HG03039 (cell line): ENCODE results near the gene ST3GAL4.

Experiments used
- ATAC-seq: cut with Tn5 transposase; IDR thresholded peaks from one replicate; pipeline ENCODE4 v1.9.1; 2021; ENCODE audit warnings: mild to moderate bottlenecking, moderate library complexity; ENCODE audit not compliant: unreplicated experiment

Gene ST3GAL4

DNA sequence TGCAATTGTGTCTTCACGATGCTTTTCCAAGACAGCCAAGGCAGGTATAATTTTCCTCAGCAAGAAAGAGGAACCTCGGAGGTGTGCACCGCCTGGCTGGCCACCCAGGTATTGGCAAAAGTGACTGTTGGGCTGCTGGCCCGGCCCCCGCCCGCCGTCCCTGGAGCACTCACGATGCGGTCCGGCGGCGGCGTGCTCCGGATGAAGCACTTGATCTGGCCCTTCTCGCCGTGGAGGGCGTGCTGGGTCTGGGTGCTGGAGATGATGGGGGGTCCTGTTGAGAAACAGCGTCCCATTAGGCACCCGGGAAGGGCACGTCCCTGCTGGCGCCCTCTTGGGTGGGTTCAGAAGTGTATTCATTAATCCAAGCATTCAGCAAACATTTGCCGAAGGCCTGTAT, 84.8 kb downstream of the ST3GAL4 start:
- no peak for ATAC-seq

DNA sequence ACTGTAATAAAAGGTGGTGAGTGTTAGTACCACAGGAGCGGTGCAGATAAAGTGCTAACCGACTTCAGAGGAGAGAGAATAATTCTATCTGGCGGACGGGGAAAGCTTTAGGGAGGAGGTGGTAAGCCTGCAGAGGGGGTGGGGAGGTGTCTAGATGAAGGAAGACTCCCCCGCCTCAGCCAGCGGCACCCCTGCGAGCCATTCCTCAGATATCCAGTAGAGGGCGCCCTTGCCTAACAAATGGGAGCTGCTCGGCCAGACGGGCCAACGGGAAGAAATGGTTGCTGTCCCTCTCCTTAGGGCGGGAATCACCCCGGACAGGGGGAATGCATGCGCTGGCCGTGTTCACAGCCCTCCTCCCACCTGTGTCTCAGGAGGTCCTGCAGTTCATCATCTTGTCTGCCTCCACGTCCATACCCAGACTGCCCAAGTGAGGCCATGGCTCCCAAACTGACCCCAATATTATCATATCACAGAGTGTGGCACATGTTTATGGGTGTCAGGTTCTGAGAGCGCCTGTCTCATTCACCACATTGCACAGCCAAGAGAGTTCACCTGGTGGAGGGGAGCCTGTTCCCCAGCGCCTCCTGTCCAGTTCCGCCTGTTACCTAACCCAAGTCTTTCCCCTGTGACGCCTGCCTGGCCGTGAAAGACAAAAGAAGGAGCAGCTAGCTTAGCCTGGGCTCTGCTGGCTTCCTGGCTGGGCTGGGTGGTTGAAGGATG, 85.5 kb downstream of the ST3GAL4 start:
- ATAC-seq = no peak

DNA sequence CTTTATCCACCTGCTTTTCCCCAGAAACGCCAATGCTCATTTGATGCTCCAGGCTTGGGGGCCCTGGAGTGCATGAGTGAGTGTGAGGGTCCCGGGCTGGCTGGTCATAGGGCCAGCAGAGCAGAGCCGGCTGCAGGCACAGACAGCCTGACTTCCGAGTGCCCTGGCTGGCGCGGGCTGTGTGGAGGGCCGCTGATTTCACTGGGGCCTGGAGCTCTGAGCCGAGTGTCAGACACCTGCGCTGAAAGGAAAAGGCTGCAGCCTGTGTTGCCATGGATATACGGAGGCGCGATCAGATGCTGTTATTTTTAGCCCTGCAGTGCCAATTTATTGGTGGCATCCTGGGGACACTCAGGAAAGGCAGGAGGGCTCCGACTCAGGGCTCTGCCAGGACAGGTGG, 87.6 kb downstream of the ST3GAL4 start:
- no peak for ATAC-seq

DNA sequence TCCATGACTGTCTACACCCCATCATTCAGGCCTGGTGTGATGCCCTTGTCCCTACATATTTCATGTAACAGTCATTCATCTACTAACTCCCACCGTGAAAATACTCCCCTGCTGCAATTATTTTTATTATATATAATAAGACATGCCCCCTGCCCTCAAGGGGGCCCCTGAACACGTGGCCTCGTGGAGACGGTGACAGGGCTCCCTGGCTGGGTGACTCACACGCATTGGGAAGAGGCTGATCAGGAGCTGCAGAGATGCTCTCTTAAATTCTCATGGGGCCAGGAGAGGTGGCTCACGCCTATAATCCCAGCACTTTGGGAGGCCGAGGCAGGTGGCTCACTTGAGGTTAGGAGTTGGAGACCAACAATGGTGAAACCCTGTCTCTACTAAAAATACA, 88.6 kb downstream of the ST3GAL4 start:
- ATAC-seq = no peak

DNA sequence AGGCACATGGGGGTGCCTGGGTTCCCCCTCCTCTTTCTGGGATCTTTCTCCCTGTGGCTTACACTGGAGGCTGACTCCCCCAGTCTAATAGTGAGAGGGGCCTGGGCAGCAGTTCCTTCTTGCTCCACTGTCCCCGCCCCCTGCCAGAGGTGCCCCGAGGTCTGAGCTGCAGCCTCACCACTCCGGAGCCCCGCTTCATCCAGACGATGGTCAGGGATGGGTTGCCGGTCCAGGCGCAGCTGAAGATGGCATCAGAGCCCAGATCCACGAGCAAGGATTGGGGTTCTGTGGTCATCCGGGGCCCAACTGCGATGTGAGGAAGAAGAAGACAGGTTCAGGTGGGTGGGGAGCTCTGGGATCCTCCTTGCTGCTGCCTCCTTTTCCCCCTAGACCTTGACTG, 91.1 kb downstream of the ST3GAL4 start:
- no peak for ATAC-seq

DNA sequence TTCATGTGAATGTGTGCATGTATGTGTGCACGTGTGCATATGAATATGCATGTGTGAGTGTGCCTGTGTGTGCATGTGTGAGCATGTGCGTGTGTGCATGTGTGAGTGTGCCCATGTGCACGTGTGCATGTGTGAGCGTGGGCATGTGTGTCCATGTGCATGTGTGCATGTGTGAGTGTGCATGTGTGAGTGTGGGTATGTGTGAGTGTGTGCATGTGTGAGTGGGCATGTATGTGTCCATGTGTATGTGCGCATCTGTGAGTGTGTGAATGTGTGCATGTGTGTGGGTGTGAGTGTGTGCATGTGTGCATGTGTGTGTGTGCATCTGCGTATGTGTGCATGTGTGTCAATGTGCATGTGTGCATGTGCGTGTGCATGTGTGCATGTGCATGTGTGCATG, 94.7 kb downstream of the ST3GAL4 start:
- ATAC-seq = no peak

DNA sequence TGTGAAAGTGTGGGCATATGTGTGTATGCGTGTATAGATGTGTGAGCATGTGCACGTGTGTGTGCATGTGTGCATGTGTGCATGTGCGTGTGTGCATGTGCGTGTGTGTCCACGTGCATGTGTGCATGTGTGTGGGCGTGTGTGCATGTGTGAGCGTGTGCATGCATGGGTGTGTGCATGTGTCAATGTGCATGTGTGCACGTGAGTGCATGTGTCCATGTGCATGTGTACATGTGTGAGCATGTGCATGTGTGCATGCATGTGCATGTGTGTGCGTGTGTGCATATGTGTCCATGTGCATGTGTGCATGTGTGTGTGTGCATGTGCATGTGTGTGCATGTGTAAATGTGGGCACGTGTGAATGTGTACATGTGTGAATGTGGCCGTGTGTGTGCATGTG, 95.3 kb downstream of the ST3GAL4 start:
- no peak for ATAC-seq

DNA sequence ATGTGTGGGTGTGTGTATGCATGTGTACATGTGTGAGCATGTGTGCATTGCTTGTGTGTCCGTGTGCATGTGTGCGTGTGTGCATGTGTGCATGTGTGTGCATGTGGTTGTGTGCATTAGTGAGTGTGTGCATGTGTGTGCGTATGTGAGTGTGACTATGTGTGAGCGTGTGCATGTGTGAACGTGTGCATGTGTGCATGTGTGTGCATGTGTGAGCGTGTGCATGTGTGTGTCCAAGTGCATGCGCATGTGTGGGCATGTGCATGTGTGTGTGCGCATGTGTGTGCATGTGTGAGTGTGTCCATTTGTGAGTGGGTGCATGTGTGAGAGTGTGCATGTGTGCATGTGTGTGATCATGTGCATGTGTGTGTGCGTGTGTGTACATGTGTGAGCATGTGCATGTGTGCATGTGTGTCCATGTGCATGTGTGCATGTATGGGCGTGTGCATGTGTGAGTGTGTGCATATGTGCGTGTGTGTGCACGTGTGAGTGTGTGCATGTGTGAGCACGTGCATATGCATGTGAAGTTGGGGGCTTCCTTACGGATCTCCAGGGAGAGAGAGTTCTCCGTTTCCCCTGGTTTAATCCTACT, 95.8 kb downstream of the ST3GAL4 start:
- ATAC-seq = no peak

DNA sequence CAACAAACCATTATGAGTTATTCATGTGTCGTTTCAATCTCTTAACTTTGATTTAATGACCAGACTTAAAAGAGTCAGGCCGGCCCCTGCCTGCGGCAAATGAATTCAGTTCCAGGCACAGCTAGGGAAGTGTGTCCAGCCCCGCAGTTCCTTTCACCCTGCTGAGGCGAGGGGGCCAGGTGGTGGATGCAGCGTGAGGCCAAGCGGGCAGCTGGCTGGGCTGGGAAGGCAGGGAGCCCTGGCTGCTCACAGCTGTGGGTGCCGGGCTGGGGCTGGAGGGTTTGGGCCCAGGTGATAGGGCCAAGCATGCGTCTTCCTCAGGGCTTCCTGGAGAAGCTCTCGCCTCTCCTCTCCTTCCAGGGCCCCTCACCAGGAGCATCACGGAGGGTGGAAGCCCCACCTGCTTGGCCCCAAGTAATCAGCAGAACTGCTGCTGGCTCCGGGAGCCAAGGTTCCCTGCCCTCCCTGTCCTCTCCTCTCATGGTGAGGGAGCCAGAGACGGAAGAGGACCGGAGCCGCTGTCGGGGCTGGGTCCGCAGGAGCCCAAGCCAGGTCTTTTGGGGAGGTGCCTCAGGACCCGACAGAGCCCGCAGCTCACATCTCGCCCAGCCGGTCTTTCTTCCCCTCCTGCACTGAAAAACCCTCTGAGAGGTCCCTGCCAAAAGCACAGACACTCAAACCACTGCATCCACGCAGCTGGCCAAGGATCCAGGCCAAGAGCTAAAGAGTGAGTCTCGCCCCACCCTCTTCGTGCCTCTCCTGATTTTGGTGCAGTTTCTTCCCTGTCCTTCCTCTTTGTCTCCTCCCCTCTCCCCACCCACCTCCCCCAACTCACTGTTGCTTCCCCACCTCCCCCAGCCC, 97.0 kb downstream of the ST3GAL4 start:
- ATAC-seq = no peak

DNA sequence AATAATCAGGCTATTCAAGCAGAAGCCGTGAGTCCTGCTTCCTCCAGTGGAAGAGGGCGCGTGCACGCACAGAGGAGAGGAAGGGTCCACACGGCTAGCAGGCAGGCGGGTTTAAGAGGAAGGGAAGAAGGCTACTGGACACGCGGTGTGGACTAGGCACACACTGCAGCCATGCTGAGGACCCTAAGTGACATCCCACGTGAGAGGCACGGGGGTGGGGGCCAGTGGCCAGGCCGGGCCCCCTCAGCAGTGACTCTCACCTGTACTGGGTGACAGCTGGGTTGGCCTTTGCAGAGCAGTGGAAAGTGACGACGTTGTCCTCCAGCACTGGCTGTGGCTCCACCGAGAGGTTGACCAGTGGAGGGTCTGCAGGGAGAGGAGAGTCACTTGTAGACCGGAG, 100.6 kb downstream of the ST3GAL4 start:
- no peak for ATAC-seq

DNA sequence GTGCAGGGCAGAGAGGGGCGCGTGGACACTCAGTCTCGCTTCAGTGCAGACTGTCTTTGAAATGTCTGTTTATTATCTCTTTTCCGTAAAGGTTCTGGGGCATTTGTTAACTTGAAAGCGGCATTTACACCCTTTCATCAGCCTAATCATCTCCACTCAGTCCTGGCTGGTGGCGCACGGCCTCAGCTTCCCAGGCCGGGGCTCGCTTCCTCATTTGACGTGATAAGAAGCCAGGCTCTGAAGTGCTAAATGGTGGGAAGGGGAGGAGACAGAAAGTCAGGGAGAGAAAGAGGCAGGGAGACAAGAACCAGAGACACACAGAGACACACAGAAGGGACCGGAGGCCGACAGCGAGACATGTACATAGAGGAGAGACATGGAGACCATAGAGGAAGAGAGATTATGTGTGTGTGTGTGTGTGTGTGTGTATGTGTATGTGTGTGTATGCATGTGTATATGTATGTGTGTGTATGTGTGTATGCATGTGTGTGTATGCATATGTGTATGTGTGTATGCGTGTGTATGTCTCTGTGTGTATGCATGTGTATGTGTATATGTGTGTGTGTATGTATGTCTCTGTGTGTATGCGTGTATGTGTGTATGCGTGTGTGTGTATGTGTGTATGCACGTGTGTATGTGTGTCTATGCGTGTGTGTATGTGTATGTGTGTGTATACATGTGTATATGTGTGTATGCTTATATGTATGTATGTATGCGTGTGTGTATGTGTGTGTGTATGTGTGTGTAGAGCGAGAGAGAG, 101.5 kb downstream of the ST3GAL4 start:
- no peak for ATAC-seq

DNA sequence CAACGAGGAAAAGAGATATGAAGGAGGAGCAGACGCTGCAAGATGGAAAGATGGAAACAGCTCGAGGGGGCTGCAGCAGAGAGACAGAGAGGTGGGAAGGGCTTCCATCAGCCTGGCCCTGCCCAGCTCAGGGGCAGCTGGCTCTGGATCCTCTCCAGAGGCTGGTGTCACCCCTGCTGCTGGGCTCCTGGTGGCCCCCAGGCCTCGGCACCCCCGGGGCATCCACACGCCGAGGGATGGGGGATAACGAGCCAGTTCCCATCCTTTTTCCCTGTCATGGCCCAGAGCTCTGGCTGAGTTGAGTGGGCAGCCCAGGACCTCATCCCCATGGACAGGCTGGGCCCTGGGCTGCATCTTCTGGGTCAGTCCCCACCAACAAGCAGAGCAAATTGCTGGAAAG, 102.3 kb downstream of the ST3GAL4 start:
- ATAC-seq = no peak

DNA sequence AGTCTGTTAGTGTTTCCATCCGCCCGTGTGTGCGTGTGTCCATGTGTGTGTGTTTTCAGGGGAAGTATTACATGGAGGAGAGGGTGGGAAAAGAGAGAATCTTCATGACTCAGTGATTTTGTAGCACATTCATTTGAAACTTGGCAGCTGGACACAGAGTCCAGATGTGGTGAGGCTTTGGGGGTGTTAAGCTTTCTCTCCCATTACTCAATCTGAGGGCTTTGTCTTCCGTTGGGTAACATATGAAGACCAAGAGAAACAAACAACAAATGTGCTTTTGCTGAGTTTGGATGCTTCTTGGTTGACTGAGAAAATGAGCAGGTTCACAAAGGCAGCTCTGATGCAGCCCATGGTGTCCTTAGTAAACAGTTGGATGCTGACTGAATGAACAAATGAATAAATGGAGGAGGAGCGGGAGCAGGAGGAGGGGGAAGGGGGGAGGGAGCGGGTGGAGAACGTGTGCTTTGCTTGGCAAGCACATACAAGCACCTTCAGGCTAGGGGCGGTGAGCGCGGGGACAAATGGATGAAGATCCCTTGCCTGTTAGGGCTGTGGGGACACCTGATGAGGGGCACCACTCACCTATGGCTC, 104.3 kb downstream of the ST3GAL4 start:
- no peak for ATAC-seq

DNA sequence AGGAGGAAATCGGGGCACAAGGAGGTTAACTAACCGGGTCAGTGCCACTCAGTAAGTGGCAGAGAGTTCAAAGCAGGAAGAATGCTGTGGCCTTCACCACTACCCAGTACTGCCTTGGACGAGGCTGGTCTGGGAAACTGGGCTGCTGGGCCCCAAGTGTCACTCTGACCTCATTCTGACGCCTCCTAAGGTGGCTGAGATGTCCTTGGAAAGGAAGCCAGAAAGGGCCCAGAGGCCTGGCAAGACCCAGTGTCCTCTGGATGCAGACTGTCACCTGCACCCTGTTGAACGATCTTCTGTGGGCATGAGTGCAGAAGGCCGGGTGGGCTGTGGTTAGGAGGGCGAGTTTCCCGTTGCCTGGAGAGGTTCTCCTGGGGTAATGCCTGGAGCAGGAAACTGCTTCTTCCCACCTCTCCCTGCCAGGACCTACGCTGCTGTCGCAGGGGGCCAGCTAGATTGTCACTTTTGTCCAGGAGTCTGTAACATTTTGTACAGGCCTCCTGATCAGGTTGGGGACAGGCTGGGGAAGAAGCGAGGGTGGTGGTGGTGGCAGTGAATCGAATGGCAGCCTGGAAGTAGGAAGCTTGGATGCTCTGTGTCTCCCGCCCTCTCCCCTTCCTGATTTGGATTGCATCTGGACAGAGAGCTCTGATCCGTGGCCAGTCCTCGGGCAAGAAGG, 105.1 kb downstream of the ST3GAL4 start:
- no peak for ATAC-seq

DNA sequence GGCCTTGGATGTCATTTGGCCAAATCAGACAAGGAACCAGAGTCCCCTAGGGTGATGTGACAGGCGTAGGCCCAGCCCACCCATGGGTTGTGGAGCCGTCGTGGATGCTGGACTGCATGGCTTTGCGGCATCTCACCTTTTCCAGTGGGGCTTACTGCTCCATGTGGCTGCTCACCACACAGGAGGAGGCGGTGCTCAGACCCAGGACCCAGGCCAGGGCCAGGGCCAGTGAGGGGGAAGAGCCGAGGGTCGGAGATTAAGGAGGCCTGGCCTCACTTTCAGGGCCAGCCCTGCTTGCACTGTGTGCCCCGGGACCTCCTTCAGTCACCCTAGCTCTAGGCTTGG, 105.6 kb downstream of the ST3GAL4 start:
- ATAC-seq = no peak

DNA sequence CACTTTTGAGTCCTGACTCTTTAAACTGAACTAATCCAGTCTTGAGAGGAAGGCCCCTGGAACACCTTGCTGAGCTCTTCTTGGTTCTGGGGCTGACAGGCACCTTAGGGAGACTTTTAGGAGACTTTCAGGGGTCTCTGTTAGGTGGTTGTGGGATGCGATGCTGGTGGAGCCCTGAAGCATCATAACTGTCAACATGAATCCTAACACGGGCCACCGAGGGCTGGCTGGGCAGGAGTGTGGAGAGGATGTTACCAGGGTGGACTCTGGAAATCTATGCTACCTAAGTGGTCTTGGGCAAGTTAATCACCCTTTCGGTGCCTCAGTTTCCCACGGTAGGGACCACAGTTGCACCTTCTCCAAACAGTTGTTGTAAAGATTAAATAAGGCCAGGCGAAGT, 106.5 kb downstream of the ST3GAL4 start:
- ATAC-seq = no peak

DNA sequence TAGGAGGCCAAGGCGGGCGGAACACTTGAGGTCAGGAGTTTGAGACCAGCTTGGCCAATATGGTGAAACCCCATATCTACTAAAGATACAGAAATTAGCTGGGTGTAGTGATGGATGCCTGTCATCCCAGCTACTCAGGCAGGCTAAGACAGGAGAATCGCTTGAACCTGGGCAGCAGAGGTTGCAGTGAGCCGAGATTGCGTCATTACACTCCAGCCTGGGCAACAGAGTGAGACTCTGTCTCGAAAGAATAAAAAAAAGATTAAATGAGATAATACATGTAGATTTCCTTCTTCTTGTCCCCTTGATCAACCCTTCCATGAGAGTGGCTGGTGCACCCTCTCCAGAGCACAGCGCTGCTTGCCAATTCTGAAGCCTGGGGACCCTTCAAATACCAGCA, 106.9 kb downstream of the ST3GAL4 start:
- no peak for ATAC-seq
